ENCODE data around the gene ADA.
"Not testable (repeated sequence)": the region's sequence is repeated elsewhere in the genome, so short reads cannot be mapped to it uniquely, and the experiment has no call there.

GRCh38 chr20:44654210-44654609 is 2.7 kb upstream of the ADA start:
- TF ChIP-seq CTCF (conservative IDR thresholded peaks at IDR 0.05; ENCODE audit: low read length); EZH2phosphoT487 (IDR thresholded peaks at IDR 0.05; ENCODE audit: borderline replicate concordance, low read depth, low read length): not testable (repeated sequence)

Data from OCI-LY7 (cell line).